HG03025 (cell line): ENCODE results near the gene LYZL4.

Experiments used
- ATAC-seq: cut with Tn5 transposase; IDR thresholded peaks from one replicate; pipeline ENCODE4 v1.9.1; 2021; ENCODE audit warnings: mild to moderate bottlenecking, moderate library complexity; ENCODE audit not compliant: unreplicated experiment, low FRiP score

LYZL4 gene

DNA sequence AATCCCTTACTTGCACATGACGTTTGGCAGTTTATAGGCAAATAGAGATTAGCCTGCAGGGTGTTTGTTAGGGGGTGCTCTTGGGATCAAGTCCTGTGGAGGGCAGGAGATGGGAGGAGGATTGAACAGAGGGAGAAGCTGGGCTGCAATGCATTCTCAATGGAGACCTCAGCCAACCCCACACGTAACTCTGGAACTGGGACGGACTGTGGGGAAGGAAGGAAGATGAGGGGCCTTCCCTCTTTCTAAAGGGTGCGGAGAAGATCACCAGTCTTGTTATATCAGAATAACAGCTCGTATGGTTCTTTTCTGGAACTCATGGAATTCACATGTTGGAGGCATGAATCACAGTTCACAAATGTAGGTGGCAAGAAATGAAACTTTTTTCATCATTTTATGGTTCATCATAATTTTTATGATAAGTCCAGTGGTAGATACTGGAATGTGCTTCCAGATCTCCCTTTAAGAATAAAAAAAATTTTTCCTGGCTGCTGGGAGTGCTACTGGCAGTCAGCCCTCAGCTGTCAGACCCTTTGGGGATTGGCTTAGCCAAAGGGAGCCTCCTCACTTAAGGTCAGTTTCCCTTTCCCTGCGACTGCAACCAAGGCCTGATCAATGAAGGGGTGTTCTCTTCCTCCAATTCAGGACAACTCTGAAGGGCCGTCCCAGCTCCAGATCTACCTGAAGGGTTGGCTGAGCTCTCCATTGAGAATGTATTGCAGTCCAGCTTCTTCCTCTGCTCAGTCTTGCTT lies 20.5 kb upstream of the LYZL4 start:
- no peak for ATAC-seq

DNA sequence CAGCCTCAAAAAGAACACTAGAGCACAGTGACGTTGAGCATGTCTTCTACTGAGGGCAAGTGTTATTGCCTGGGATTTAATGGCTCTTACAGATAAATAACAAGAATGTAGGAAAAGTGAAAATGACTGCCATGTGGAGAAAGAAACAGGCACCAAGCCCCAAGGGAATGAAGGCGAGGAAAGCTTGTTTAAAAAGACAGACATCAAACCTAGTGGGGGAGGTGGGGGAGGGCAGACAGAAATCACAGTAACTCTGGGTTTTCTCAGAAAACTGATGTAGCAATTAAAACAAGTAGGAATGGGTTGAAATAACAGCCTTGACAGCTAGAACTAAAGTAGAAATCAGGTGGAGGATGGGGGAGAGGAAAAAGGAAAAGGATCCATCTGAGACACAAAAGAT lies 18.4 kb upstream of the LYZL4 start:
- ATAC-seq, result no peak

DNA sequence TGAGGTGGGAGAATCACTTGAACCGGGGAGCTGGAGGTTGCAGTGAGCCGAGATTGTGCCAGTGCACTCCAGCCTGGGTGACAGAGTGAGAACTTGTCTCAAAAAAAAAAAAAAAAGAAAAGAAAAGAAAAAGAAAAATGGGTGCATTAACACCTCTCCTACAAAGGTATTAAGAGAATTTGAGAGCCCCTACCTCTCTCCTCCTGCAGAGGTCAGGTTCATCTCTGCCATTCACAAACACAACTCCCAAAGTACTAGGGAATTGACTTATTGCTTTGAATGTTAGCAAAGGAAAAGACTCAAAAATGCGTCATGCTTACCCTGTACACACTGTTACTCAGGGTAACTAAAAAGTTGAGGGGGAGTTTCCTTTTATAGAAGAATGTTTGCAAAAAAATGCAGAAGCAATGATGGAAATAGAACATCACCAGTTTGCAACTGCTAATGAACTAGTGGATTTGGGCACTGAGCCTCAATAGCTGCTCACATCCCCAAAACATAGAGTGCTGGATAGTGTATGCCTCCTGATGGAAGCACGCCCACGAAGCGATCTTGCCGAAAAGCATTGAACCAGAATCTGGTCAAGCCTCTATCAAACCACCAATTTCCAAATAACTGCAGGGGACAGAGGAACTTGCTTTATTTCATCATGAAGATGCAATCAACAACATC lies 15.5 kb upstream of the LYZL4 start:
- ATAC-seq, result no peak

DNA sequence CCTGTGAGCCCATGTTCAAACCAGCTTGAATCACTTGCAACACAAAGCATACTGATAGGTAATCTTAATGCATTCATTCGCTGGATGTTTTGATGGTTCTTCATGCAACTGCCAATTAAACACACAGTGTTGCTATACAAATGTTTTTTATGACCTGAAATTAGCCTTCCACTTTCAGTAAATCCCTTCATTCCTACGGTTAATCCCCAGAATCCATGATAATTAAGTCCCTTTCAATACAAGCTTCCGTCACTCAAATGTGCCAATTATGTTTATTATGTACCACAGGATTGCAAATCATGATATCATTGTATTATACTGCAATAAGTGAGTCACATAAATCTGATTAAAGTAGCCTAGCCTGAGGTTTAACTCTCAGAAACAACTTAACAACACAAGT lies 14.5 kb upstream of the LYZL4 start:
- no peak for ATAC-seq

DNA sequence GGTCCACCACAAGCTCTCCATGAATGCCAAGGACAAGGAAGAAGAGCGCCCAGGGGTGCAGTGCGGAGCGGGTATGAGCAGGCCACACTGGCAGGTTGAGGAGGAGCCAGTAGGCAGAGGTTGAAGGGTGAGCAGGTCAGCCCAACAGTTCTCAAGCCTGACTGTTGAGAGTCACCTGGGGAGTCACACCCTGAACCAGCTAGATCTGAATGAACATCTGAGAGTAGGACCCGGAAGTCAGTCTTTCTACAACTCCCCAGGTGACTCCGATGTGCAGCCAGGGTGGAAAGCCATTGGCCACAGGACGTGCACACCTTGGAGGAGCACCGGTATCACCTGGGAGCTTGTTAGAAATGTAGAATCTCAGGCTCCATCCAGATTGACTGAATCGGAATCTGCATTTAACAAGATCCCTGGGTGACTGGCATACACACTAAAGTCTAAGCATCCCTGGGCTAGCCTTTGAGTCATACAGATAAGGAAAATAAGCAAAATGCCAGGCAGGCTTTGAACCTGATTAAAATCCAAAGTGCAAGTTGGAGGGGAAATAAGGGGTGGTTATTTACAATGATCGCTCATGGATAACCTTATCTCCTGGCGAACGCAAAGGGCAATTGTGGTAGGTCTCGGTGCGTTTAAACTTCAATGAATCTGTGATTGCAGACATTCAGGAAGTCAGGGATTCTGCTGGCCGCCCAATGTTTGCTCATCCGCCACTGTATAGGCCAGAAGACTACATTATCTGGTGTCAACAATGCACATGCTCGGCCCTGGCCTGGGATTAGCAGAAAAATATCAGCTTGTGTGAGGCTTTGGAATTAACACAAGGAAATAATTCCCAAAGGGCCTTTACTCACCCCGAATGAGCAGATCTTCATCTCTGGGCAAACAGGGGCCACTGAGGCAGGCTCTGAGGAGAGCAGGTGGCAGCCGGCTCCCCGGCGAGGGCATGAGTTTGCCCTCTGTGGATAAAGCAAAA lies 11.7 kb upstream of the LYZL4 start:
- ATAC-seq, result no peak

DNA sequence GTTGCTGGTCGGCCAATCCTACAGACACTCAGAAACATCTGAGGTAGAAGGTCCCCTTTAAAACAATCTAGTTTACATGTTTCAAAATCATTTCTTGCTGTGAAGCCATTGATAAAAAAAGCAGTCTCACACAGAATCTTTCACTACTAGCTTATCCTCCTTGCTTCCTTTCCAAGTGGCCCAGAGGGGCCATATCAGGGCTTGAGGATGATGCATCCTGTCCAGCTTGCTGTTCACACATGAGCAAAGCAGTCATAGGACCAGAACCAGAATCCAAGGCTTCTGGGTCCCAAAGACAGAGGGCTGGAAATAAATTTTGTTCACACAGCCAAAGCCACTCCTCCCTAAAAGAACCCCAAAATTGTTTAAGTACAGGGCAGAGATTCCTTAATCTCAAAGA lies 9.2 kb upstream of the LYZL4 start:
- no peak for ATAC-seq

DNA sequence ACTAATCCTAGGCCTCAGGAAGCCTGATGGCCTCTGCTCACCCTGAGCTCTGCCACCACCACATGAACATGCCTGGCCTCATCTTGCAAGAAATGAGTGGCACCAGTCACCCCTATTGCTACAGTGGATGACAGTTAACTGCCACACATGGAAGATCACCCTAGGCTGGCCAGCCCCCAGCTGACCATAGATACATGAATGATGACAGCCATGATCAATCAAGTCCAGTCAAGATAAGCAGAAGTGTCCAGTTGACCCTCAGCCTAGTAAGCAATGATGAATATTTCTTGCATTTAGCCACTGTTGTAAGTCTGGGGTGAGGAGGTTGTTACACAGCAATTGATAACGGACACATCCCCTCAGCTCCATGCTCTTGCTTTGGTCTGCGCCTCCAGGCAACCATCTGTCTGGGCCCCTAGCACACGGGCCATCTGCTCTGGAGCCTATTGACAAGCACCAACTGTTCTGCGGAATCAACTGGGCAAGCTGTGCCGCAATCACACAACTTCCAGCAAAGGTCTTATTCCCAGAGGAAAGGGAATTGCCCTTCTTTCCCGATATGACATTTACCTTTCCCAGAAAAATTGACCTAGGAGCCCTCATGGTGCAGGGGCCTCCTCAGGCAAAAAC lies 2.2 kb upstream of the LYZL4 start:
- no peak for ATAC-seq

DNA sequence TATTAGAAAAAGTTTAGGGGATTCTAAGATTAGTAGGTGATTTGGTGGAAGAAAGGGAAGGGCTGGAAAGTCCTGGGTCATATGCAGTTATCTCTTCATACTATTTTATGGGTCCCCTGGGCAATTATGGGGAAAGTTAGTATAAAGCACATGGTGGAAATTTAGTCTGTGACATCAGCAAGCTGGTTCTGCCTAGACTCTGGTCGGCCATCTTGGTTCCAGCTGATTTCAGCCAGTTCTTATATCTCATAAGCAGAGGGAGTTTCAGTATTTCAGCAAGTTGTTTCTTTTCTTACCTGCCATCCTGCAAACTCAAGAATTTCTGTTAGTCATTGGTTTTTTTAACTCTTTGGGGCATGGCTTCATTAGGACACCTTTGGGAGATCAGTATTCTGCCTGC lies 1.0 kb upstream of the LYZL4 start:
- no peak for ATAC-seq

DNA sequence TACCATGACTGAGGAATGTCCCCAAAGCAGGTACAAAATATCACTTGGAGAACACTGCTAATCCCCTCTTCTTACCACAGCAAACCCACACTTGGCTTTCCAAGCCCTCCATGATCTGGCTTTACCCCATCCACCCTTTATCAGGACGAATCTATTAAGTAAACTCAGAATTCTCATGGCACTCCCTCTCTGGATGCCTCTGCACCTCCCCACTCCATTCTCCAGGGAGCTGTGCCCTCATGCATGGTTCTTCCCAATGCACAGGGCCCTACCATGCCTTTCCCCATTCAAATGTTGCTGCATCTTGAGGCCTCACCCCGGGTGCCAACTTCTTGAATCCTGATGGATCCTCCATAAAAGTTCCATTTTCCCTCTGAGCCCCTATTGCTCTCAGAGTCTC lies 2.3 kb downstream of the LYZL4 start:
- no peak for ATAC-seq

DNA sequence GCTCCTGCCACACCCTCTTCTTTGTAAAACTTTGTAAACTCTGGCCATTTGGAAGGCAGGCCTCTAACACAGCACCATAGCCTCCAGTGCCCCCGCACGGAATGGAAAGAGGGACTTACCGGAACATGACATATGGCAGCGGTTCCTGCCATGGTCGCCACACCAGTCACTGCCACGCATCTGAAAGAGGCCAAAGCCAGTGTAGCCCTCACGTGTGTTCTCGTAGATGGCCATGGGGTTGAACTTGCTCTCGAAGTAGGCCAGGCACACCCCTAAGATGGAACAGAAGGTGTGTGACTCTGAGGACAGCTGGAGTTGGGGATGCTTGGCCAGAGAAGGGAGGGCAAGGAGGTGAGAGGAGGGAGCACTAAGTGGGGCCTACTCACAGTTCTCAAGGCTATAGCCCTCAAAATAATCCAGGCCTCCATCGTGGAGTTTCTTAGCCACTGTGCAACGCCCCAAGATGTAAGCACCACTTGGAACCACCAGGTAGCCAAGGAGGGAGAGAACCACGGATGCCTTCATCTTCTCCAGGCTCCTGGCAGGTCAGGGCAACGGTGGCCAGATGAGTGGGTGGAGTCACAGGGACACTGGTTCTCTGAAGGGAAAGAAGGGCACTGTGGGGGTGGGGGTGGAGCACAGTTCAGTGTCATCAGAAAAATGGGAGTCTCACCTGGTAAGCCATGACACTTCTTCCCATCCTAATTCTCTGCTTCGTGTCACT lies 3.5 kb downstream of the LYZL4 start:
- no peak for ATAC-seq

DNA sequence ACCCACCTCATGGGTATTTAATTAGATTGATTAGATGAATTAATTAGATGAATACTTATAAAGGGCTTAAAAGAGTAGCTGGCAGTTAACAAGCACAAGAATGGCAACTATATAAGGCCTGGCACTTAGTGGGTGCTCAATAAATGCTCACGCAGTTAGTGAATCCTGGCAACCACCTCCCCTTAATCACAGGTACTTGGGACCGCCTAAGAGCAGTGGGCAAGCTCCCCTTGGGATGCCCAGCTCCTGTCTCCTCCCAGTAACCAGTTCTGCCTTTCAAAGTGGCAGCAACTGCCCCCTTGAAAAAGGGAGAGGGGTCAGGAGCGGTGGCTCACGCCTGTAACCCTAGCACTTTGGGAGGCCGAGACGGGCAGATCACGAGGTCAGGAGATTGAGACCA lies 4.6 kb downstream of the LYZL4 start:
- ATAC-seq, result no peak

DNA sequence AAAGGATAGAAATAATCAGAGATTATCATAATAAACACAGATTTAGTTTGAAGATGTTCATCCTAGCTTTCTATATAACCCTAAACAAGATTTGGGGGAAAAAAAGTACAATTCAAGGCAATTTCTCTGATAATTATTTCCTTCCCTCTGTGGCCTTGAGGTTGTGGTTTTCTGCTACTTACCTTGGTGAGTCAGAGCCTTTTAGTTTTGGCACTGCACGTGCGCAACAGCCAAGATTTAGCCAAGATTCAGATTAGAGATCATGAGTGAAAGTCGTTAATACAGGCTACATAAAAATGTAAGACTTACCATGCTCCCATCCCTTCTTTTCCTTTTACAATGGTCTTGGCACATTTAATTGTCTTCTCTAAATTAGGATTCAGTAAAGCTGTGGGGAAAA lies 6.7 kb downstream of the LYZL4 start:
- no peak for ATAC-seq

DNA sequence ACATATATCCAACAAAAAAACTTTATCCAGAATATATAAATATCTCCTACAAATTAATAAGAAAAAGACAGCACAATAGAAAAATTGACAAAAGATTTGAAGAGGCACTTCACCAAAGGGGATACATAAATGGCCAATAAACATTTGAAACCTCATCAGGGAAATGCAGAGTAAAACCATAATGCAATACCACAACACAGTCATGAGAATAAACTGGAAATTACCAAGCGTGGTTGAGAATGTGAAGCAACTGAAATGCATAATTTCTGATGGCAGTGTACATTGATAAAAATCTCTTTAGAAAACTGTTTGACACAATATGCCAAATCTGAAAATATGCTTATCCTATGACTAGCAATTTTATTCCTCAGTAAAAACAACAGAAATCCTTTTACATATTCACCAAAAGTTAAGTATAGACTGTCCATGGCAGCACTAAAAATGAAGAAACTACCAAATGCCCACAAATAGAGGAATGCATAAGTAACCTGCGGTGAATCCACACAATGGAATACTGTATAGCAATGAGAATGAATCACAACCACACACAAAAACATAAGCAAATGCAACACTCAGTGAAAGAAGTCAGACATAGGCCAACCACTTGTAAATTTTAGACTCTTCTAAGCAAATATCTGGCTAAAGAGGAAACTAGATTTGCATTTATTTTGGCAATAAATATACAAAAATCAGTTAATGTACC lies 7.9 kb downstream of the LYZL4 start:
- ATAC-seq, result no peak

DNA sequence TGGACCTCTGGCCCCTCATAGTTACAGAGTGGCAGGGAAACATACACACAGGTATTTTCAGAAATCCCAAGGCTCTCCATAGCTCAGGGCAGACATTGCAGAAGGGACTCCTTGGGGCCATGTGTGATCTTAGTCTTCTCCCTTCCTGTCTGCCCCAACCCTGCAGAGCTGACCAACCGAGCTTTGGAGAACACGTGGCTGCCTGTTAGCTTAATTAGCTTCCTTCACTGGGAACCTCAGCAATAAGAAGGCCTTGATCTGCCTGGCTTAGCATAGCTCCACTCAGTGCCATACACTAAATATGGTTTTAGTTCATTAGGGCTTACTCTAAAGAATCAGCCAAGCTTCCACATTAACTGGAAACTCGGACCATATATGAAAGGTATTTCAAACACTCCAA lies 12.3 kb downstream of the LYZL4 start:
- ATAC-seq, result no peak

DNA sequence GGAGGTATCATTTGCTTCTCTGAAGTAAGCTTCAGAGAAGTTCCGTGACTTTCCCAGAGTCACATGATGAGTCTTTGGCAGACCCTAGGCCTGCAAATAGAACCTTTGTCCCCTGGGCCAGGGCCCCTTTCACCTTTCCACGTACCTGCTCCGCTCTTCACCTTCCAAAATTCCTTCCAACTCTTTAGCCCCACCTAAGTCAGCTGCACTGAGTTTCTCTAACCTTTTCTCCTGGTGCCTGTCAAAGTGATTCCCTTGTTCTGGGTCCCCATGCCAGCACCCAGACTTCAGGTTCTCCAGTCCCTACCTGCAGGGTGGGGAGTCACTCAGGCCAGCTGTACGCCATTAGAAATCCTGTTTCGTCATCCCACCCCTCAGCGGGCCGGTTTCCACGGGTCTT lies 12.8 kb downstream of the LYZL4 start:
- no peak for ATAC-seq

DNA sequence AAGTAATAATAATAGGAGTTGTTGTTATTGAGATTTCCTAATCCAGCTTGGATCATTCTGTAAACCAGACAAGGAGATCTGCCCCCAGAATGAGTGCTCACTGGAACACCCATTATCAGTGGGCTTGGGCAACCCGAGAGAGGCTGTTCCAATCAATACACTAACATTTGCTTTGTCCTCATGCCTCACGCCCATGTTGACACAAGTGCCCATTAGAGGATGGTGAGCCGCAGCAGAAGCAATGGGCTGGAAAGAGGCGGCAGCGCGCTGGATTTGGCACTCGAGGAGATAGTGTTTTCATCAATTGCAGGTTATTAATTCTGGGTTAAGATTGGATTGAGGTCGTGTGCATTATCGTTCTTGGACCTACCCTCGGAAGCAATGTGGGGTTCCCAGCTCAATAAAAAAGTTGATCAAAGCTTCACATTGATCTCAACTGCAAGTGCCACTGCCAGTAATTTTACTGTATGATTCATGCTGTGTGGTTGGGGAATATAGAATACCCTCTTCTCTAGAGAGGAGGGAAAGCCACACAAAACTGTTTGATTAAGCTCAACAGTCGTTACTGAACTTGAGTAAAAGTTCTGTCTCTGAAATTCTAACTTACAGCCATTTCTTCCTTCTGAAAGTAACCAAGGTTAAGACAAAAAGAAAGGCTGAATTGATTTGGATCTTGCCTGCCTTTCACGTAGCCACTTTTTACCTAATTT lies 15.7 kb downstream of the LYZL4 start:
- no peak for ATAC-seq

DNA sequence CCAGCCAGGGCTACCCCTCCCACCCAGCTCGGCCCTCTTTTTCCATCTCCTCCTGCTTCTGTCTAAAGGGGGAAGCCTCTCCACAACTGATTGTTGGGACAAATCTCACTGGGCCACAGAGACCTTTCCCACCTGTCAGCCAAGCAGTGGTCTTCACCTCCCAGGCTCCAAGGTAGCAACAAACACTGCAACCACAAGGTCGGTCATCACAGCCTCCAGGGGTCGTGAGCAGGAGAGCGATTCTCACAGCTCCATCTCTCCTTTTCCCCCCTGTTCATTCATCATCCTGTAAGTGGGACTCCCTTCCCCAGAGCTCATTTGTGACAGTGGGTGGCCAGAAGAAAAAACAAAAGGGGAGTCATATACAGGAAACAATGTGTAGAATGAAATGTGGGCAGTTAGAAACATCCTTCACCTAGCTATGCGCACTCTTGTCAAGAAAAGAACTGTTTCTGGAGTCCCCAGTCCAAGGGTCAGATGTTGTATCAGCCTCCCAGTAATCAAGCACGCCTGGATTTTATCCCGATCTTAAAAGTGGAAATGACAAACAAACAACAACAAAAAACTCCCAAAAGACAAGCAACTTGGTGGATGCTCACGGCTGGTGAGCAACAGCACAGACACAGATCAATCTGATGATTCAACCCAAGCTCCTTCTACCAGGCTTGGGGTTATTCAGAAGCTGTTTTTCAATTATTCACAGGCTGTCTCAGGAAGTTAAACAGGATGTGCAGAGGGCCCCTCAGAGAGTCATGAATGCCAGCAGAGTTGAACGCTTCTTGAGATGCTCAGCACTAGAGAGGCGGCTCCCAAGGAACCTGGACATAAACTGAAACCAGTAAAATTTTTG lies 22.4 kb downstream of the LYZL4 start:
- ATAC-seq, result no peak

DNA sequence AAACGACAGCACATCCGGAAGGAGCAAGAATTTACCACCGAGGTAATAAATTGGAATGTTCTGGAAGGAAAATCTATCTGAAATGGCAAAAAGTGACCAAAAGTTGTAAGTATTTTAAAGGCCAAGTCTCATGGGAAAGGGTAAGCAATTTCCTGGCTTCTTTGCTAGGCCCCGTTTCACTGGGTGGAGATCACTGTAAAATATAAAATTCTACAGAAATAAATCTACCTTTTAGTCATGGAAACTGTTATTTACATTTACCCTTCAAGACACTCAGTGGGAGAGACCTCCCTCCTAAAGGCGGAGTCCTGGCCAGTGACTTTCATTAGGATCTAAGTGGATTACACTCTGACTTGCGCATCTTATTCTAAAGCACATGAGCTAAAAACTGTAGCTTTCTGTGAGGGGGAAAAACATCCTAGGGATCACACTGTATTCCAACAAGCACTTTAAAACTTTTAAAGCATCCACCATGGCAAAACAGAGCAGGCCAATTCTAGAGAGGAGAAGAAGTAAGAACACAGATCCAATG lies 28.8 kb downstream of the LYZL4 start:
- ATAC-seq, result no peak
